NCI-H2227 treated with DMSO at 0.1 percent for 48 hours (cell line): ENCODE results near the gene CXADR.

ENCODE experiments used
- DNase-seq: peaks from one replicate; lab custom pipeline; 2025; lab: John Stamatoyannopoulos, UW

The CXADR gene

DNA sequence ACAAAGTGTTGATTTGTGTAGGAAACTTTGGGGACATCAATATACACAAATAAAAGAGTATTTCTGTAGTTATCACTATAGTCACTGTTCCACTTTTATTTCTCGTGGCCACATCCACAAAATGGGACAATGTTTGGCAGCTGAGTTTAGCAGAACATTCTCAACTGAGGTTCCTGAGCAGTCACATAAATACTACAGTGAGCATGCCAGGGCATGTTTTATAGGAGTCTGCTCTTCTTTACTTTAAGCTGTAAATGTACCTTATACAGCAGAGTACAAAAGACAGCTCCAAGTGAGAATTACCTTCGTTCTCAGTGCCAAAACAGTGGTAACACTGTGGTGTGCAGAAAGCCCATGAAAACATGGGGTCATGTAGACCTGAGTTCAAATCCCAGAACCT lies 94.8 kb downstream of the CXADR start:
- no peak for DNase-seq

DNA sequence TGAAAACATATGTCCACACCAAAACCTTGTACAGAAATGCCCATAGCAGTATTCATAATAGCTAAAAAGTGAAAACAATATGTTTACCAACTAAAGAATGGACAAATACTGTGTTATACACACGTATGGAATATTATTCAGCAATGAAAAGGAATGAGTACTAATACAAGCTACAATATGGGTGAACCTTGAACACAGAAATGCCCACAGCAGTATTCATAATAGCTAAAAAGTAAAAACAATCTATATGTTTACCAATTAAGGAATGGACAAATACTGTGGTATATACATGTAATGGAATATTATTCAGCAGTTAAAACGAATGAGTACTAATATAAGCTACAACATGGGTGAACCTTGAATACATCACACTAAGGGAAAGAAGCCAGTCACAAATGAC lies 96.8 kb downstream of the CXADR start:
- DNase-seq, result no peak

DNA sequence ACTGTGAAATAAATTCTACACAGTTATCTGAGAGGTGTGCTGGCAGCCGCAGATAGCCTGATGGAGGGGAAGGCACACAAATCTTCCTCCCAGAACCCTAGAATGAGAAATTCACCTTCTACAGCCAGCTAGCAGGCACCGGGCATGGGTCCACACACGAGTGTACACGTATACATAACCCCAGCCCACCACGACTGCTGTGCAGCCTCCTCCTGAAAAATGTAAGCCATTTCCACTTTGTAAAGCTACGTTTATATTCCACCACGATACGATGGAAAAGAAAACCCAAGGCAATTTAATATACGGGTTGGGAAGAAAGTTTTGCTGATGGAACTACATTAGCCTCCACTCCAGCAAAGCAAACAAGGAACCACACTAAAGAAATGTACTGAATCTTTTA lies 98.1 kb downstream of the CXADR start:
- DNase-seq, result no peak

DNA sequence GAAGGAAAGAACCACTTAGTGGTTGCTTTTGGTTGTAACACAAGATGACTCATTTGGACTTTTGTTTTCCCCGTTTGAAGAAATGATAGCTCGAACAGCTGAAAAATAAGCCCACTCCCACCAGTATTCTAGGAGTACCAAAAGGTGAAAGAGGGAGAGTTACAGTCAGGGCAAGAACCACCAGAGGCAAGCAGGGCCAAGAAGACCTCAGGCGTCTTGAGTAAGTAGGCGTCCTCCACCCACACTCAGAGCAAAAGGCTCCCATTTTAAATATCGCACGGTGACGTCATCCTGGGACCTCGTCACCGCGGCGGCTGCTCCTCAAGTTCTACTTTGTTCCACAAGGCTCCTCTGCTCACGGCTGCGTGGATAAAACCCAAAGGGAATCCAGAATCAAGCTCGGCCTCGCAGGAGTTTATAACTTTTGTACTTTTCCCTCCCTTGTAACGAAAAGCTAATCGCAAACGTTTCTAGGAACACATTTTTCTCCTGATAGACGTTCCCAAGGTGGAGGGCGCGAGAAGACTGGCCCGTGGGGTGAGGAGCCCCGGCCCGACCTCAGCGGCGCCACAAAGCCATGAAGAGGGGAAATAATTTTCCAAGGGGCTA lies 98.7 kb downstream of the CXADR start:
- DNase-seq, result peak; percentile 78

DNA sequence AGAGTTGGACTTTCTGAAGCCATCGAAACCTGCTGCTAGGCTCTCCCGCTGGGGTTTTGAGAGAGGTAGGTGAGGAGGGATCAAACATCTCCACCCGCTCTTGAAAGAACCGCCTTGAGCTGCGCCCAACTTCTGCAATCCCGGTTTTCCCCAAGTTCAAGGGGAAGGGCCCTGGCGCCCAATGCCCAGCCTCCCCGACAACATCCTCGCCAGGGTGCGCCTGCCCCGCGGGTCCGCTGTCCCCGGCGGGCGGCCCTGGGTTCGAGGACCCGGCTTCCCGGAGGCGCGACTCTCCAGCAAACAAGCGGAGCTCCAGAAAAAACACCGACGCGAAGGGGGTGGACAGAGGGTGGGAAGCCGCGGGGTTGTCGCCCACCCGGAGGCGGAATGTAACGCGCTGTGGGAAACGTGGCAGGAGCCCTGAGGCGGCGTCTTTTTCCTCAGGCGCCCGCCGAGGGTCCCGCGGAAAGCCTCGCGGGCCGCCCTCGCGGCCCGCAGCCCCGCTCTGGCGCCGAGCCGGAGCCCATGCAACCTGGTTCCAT lies 99.3 kb downstream of the CXADR start:
- no peak for DNase-seq

DNA sequence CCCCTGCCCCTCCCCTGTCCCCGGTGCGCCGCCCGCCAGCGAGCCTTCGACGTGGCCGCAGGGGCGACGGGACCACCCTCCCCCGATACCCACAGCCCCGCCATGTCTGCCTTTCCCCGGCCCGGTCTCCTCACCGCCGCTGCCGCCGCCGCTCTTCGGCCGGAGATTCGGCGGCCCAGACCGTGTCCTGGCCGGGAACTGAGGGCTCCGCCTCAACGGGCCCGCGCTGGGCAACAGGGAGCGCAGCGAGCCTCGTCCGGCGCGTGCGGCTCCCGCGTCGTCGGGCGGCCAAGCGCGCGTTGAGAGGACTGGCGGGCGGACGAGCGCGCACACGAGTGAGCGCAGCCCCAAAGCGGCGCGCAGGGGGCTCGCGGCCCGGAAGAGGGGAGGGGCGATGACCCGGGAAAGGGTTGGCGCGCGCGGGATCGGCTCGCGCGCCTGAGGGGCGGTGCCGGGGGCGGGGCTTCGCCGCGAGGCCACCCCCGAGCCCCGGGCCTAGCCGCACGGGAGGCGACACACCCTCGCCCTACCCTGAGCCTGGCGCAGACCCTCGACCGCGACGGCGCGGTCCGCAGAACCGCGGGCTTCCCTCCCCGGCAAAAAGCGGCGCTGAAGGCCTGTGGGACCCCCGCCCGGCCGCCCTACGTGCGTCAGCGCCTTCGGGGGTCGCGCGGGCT lies 99.9 kb downstream of the CXADR start, which contains the start of gene BTG3:
Gene BTG3, minus strand, starts transcription at position 337 of the 677 bp plus-strand sequence. CDS start 3,757 bp downstream, outside the sequence.
- peak; percentile 82 for DNase-seq

DNA sequence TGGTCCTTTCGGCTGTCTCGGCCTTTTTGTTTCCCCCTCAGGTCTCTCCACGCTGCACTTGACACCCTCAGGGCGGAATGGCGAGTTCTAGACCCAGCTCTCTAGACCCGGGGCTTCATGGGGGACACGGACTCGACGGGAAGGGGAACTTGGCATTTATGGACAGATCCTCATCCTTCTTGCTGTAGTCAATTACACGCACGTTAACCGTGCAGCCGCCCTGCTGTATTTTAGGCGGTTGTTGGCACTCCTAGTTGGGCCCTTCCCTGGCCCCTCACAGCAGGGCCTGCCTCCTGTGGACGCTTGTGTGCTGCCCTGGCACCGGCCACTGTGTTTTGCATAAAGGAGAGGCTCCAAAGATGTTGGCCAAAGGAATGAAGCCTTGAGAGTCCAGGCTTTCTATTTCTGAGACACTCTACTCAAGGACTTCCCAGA lies 100.4 kb downstream of the CXADR start:
- DNase-seq, result peak; percentile 70

DNA sequence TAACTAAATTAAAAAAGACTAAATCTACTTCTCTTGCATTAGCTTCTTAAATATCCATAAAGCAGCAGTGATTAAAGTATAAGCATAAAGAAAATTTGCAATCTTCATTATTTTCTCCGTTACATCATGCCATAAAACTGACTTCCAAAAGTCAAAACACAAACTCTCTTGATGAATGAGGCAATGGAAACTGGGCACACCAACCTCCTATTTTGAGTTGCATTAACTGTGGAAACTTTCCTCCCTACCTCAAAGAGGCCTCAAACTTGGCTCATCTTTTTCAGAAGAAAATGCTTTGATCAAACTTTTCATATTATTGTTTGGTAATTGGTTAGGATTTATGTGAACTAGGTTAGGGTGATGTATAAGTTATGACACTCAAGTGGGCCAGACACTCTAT lies 104.0 kb downstream of the CXADR start:
- no peak for DNase-seq

DNA sequence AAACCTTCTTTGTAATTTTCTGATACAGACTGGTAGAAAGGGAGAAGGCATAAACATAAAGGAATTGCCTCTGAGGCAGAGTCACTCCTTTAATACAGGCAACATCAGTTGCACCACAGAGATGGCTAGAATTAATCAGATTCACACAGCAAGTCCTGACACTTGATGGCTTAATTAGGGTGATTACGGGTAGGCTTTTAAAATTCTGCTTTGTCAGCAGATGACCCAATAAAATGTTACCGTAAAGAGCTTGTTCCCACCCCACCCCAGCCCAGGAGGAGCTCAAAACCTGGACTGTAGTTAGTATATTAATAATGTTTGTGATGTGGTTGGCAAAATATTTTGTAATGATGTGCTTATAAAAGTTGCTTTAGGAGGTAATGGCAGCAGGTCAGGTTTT lies 109.2 kb downstream of the CXADR start:
- DNase-seq, result no peak

DNA sequence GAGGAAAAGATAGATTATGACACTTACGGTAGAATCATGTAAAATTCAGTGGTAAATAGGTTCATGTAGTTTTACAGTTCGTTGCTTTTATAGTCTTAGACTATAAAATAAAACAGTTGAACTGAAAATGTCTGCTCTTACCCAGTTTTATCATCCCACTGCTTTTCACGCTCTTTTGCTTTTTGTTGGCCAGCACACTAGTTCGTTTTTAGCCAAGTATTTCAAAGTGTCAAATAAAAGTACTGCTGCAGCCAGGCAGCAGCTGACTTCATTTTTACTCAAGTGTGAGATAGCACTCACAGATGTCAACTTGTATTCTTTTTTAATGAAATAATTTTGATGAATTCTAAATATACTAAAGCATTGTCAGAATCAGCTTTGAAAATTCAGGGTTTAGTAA lies 118.4 kb downstream of the CXADR start:
- no peak for DNase-seq

DNA sequence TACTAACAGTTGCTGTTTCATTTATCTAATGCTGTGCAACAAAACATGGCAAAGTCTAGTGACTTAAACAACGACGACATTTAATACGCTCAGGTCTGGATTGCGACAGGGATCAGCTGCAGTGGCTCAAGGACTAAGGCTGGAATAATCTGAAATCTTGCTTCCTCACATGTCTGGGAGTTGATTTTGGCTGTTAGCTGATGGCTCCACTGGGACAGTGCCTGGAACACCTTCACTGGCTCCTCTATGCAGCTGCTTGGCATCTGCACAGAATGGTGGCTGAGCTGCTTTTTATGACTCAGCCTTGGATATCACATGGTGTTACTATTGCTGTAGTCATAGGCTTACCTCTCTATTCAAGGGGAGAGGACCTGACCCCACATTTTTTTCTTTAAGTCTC lies 123.9 kb downstream of the CXADR start:
- DNase-seq, result no peak

DNA sequence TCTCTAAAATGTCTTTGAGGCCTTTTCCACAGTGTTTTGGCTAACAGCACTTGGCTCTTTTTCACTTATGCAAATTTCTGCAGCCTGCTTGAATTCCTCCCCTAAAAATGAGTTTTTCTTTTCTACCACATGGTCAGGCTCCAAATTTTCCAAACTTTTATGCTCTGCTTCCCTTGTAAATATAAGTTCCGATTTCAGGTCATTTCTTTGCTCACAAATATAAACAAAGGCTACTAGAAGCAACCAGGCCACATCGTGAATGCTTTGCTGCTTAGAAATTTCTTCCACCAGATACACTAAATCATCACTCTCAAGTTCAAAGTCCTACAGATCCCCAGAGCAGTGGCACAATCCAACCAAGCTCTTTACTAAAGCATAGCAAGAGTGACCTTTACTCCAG lies 128.0 kb downstream of the CXADR start:
- no peak for DNase-seq
